ENCODE results near the gene KCNH1.

DNA sequence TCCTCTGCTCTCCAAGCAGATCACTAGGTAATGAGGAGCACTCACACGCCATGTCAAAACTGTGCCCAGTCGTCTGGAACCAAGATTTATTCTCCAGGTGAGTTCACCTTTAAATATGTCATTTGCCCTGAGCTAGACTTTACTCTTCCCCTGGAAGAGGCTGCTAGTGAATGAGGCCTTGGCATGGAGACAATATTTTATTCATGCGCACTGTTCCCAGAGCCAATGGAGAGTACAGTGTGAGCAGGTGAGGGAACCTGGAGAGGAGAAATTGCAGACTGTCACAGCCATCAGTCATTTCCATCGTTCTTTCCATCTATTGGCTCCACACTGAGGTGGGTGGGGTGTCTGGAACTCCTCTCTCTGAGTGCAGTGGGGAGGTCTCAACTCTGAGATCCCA is 333.6 kb downstream of the KCNH1 start:
- TF ChIP-seq CTCF (IDR thresholded peaks at IDR 0.05) (no peak), POLR2A (IDR thresholded peaks at IDR 0.05) (no peak)

Measured in Peyer's patch (tissue), 4 donors.